Liver (tissue), 9 donors: ENCODE results near the gene C16orf86. TPM values are rescaled to one million over a fixed set of nuclear protein-coding genes. Genes with fewer than 3 reads are reported as not detected.

Experiments used
- DNase-seq: peaks from one replicate; pipeline ENCODE4 v3.0.0-alpha.2; 2017; ENCODE audit warnings: low spot score
- H3K27ac ChIP-seq, 2 donors: one replicate each; pipeline ENCODE4 v1.7.0; 2013; ENCODE audit warnings: inconsistent platforms in 2 of 2, low read length in 2 of 2, control low read depth in 1 of 2, low read depth in 1 of 2, mild to moderate bottlenecking in 1 of 2
- H3K27me3 ChIP-seq, 4 donors: one replicate each; pipeline versions ENCODE4 v1.6.1 to v1.7.0; 2013; ENCODE audit warnings: low read length in 3 of 4, inconsistent platforms in 1 of 4, mild to moderate bottlenecking in 1 of 4, moderate library complexity in 1 of 4; ENCODE audit not compliant: control insufficient read depth in 4 of 4, insufficient read depth in 4 of 4
- H3K36me3 ChIP-seq, 4 donors: one replicate each; pipeline versions ENCODE4 v1.6.1 to v1.7.0; 2013; ENCODE audit warnings: low read length in 3 of 4, mild to moderate bottlenecking in 3 of 4, low read depth in 1 of 4, moderate library complexity in 1 of 4; ENCODE audit not compliant: control insufficient read depth in 4 of 4, insufficient read depth in 3 of 4
- H3K4me1 ChIP-seq, 4 donors: one replicate each; pipeline versions ENCODE4 v1.6.1 to v1.7.0; 2013; ENCODE audit warnings: low read length in 3 of 4, mild to moderate bottlenecking in 3 of 4, moderate library complexity in 1 of 4; ENCODE audit not compliant: control insufficient read depth in 4 of 4, insufficient read depth in 4 of 4
- H3K4me3 ChIP-seq, 3 donors: one replicate each; pipeline versions ENCODE4 v1.6.1 to v1.7.0; 2013; ENCODE audit warnings: low read length in 3 of 3, control low read depth in 1 of 3, low read depth in 1 of 3, mild to moderate bottlenecking in 1 of 3
- H3K9ac ChIP-seq, 2 donors: one replicate each; pipeline ENCODE4 v1.7.0; 2013; ENCODE audit warnings: low read length in 2 of 2, mild to moderate bottlenecking in 2 of 2, moderate library complexity in 2 of 2, control low read depth in 1 of 2, low read depth in 1 of 2
- H3K9me3 ChIP-seq, 4 donors: one replicate each; pipeline versions ENCODE4 v1.6.1 to v1.7.0; 2013; ENCODE audit warnings: low read length in 3 of 4; ENCODE audit not compliant: control insufficient read depth in 4 of 4
- CTCF ChIP-seq: fragments of 150-350 bp; IDR thresholded peaks from 2 replicates; pipeline ENCODE4 v1.5.1; 2017; ENCODE audit warnings: improper control_type of control experiment, low read depth, low read length; ENCODE audit not compliant: missing input control
- EGR1 ChIP-seq, 2 donors: IDR thresholded peaks; 2 replicates each; pipeline ENCODE4 v1.6.1; 2016 to 2018; ENCODE audit warnings: antibody characterized with exemption in 2 of 2, low read depth in 2 of 2
- FOXA1 ChIP-seq: IDR thresholded peaks from 2 replicates; pipeline ENCODE4 v1.6.1; 2016; ENCODE audit warnings: antibody characterized with exemption
- FOXA2 ChIP-seq: IDR thresholded peaks from 2 replicates; pipeline ENCODE4 v1.6.1; 2016; ENCODE audit warnings: antibody characterized with exemption
- GABPA ChIP-seq, 2 donors: IDR thresholded peaks in 1 of 2; conservative IDR thresholded peaks in 1 of 2; 2 replicates each; pipeline ENCODE4 v1.6.1; 2016; ENCODE audit warnings: antibody characterized with exemption in 2 of 2, mild to moderate bottlenecking in 1 of 2, moderate library complexity in 1 of 2
- NR2F2 ChIP-seq: IDR thresholded peaks from 2 replicates; pipeline ENCODE4 v1.6.1; 2016; ENCODE audit warnings: antibody characterized with exemption
- RAD21 ChIP-seq, 2 donors: IDR thresholded peaks; 2 replicates each; pipeline ENCODE4 v1.6.1; 2016; ENCODE audit warnings: antibody characterized with exemption in 2 of 2, mild to moderate bottlenecking in 2 of 2
- REST ChIP-seq: IDR thresholded peaks from 2 replicates; pipeline ENCODE4 v1.6.1; 2016; ENCODE audit warnings: antibody characterized with exemption, mild to moderate bottlenecking
- SP1 ChIP-seq: IDR thresholded peaks from 2 replicates; pipeline ENCODE4 v1.6.1; 2018; ENCODE audit warnings: antibody characterized with exemption, mild to moderate bottlenecking
- TAF1 ChIP-seq: conservative IDR thresholded peaks from 2 replicates; pipeline ENCODE4 v1.6.1; 2016; ENCODE audit warnings: antibody characterized with exemption, mild to moderate bottlenecking
- ZBTB33 ChIP-seq: IDR thresholded peaks from 2 replicates; pipeline ENCODE4 v1.6.1; 2016; ENCODE audit warnings: antibody characterized with exemption
- WGBS: extraction: QIAGEN DNeasy Blood & Tissue Kit; methylation state at CpG from one replicate; pipeline ENCODE4 v1.1.7; 2013; 5-methylcytosine and 5-hydroxymethylcytosine counted together
- polyA plus RNA-seq, 2 donors: library from polyadenylated mRNA; stranded (reverse) in 1 of 2; unstranded in 1 of 2; fragments of 200-250 nt in 1 of 2; fragments of >200 nt in 1 of 2; fragmentation: Nextera tagmentation in 1 of 2; extraction: Ambion mirVana in 1 of 2; gene quantifications; one replicate each; pipeline versions ENCODE4 v1.2.1 to v1.2.3, GENCODE V29; 2013 to 2015
- total RNA-seq, 2 donors: library from RNA; depleted of rRNA; stranded (reverse); fragments of >200 nt; gene quantifications; one replicate each; pipeline ENCODE4 v1.2.3, GENCODE V29; 2014
- TF ChIP-seq, protein P1 (sequence below): IDR thresholded peaks from 2 replicates; pipeline ENCODE4 v1.6.1; 2016; ENCODE audit warnings: antibody characterized with exemption
- donor health status: healthy.
- donor health status: healthy.
- donor health status: healthy.
- donor health status: healthy.
- donor health status: healthy.

C16orf86 gene
- total and polyA plus RNA-seq, 4 donors = 1.2 to 2.6 (median 2.1) TPM

- no peaks in the 10 kb centered on the region for H3K27me3 ChIP-seq
- no peak for TF ChIP-seq SP1
- TF ChIP-seq RAD21 (IDR thresholded peaks at IDR 0.05) = no peak
- no peak for TF ChIP-seq TAF1
- TF ChIP-seq ZBTB33 = no peak
- TF ChIP-seq NR2F2 = no peak
- TF ChIP-seq FOXA1 = no peak
- no peak for TF ChIP-seq FOXA2
- TF ChIP-seq REST = no peak
- no peak for TF ChIP-seq CTCF
- TF ChIP-seq, protein P1, sequence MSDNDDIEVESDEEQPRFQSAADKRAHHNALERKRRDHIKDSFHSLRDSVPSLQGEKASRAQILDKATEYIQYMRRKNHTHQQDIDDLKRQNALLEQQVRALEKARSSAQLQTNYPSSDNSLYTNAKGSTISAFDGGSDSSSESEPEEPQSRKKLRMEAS = no peak
- H3K4me1 ChIP-seq = peaks cover 4 to 16% (median 8%) of the 10 kb centered on the region in 4 donors
- WGBS = 75% methylated on average over 15 of the region's 15 CpGs
- no peaks in the 10 kb centered on the region for H3K36me3 ChIP-seq
- no peak overlapping the region for H3K9ac ChIP-seq
- DNase-seq = no peak
- no peaks in the 10 kb centered on the region for H3K9me3 ChIP-seq
- no peak overlapping the region for H3K4me3 ChIP-seq
- H3K27ac ChIP-seq = no peak overlapping the region
Measured at GRCh38 chr16:67647111-67647651, 19.4 kb upstream of the C16orf86 start.

DNA sequence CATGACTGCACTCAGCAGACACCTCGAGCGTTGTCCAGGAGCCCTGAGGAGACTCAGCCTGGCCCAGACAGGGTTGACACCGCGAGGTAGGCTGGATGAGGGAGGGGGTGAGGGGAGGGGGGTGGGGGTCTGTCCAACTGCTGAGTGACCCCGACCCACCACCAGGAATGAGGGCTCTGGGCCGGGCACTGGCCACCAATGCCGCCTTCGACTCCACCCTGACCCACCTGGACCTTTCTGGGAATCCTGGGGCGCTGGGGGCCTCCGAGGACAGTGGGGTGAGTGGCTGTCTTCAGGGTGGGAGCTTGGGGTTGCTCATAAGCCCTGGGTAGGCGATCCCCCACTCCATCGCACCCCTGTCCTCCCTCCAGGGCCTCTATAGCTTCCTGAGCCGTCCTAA, 18.9 kb upstream of the C16orf86 start:
- H3K9me3 ChIP-seq = no peaks in the 10 kb centered on the region
- no peak for DNase-seq
- H3K27ac ChIP-seq = no peak overlapping the region
- H3K36me3 ChIP-seq = no peaks in the 10 kb centered on the region
- no peak for TF ChIP-seq NR2F2
- TF ChIP-seq FOXA2 = no peak
- TF ChIP-seq REST = no peak
- no peak for TF ChIP-seq EGR1 (IDR thresholded peaks at IDR 0.05; ENCODE audit: low read depth in 2 of 2)
- TF ChIP-seq ZBTB33 = no peak
- TF ChIP-seq TAF1 = no peak
- no peak for TF ChIP-seq GABPA (IDR thresholded peaks at IDR 0.05 in 1 of 2, conservative IDR thresholded peaks at IDR 0.05 in 1 of 2)
- peaks cover 0 to 11% (median 7%) of the 10 kb centered on the region in 4 donors for H3K4me1 ChIP-seq
- H3K4me3 ChIP-seq = no peak overlapping the region
- WGBS = 73% methylated on average over 13 of the region's 13 CpGs
- no peaks in the 10 kb centered on the region for H3K27me3 ChIP-seq
- H3K9ac ChIP-seq = no peak overlapping the region
